SH-SY5Y (cell line): ENCODE data around the gene CTNNB1.

Source experiments
- GATA2 ChIP-seq: IDR thresholded peaks from 2 replicates; pipeline ENCODE4 v1.6.1; 2011; ENCODE audit warnings: mild to moderate bottlenecking, low read depth, low read length
- GATA3 ChIP-seq: IDR thresholded peaks from 2 replicates; pipeline ENCODE4 v1.6.1; 2011; ENCODE audit warnings: low read depth, mild to moderate bottlenecking, low read length, moderate library complexity

- TF ChIP-seq GATA3 (no peak), GATA2 (no peak)
These were observed 40.4 kb upstream of the CTNNB1 start for GRCh38 chr3:41158947-41159346.
